HG02678 (cell line): ENCODE data around the gene GLTPD2.

Source experiments
- ATAC-seq: cut with Tn5 transposase; IDR thresholded peaks from one replicate; pipeline ENCODE4 v1.9.1; 2021; ENCODE audit warnings: mild to moderate bottlenecking, moderate library complexity; ENCODE audit not compliant: unreplicated experiment

Gene GLTPD2

DNA sequence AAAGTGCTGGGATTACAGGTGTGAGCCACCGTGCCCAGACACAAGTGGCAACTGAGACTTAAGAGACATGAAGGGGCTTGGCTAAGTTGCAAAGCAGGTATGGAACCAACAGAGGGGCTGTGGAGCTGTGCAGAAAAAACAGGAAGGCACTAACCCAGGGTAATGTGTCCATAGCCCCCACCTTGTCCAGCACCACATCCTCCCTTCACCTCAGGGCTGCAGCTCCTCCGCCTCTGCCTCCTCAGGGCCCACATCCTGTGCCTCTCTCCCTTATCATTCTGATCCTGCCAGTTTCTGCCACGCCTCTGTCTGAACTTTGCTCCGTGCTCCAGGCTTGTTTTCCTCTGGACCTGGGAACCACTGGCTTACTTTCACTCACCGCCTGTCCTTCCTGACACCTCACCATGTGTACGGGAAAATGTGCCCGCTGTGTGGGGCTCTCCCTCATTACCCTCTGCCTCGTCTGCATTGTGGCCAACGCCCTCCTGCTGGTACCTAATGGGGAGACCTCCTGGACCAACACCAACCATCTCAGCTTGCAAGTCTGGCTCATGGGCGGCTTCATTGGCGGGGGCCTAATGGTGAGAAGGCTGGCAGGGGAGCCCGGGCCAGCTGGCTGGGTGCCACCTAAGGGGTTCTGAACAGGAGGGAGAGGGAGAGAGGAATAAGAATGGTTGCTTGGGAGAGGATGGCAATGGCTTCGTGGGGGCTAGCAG, 17.1 kb upstream of the GLTPD2 start, which contains the start of gene TM4SF5:
TM4SF5 (plus strand) TSS at position 368 of the 716 bp plus-strand sequence; CDS start at position 405, 37 bp downstream.
- no peak for ATAC-seq

DNA sequence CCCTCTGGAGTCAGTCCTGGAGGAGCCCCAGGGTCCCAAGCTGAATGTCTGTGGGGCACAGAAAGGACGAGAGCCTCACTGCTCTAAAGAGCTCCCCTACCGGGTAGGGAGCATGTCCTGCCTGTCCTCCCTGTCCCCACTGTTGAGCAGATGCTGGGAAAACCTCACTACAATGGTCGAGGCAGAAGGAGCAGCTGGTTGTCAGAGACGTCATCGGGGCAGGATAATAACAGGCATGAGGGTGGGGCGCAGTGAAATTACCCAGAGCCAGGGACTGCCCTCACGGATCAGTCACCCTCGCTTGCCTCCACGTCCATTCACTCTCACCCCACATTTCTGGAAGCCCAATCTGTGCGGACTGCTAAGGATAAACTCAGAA, 16.5 kb upstream of the GLTPD2 start:
- no peak for ATAC-seq

DNA sequence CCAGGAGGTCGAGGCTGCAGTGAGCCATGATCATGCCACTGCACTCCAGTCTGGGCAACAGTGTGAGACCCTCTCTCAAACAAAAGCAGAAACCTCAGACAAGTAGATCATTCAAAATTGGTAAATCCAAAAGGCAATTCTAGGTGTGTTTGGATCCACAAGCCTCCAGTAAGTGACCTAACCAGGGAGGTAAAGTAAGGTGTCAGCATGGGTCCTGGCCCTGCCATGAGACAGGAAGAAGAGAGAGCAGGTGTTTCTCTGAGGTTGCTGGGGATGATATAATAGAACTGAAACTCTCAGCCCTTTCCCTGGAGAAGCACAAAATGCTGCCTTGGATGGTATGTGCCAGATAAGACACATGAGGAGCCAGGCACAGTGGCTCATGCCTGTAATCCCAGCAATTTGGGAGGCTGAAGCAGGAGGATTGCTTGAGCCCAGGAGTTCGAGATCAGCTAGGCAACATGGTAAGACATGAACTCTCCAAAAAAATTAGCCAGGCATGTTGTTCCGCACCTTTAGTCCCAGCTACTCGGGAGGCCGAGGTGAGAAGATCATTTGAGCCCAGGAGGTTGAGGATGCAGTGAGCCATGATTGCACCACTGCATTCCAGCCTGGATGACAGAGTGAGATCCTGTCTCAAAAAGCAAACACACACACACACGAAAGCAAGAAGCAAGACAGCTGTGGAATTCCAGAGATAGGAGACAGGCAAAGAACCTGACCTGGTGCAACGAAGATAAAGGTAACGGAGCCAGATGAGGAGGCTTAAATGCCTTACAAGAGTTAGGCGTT, 10.6 kb upstream of the GLTPD2 start:
- ATAC-seq = no peak

DNA sequence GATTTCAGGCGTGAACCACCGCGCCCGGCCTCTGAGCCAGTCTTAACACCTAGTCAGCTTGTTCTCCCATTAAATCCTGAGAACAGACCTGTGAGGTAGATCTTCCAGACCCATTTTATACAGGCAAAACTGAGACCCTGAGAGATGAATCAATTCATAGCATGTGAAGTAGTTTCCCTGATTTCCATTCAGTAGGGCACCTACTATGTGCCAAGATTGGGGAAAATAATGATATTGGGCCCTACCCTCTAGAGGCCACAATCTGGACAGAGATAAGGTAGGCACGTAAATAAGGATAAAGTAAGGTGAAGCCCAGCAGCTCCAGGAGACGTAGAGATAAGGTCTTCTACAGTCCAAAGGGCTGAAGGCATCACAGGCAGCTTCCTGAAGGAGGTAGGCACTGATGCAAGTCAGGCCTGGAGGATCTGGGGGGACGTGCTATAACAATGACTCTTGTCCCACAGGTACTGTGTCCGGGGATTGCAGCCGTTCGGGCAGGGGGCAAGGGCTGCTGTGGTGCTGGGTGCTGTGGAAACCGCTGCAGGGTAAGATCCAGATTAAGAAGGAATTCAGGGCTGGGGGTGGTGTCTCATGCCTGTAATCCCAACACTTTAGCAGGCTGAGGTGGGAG, 8.3 kb upstream of the GLTPD2 start:
- no peak for ATAC-seq

DNA sequence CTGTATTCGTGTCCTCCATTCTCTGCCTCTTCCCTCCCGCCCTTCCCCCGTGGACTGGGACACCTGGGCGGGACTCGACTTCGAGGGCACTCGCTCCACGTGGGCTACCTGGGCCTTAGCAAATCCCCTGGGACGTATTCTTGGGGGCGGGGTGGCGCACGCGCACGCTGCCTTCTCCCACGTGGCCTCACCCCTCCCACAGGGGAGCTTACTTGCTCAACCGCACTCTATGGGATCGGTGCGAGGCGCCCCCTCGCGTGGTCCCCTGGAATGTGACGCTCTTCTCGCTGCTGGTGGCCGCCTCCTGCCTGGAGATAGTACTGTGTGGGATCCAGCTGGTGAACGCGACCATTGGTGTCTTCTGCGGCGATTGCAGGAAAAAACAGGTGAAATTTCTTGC, 6.1 kb upstream of the GLTPD2 start:
- ATAC-seq = no peak

DNA sequence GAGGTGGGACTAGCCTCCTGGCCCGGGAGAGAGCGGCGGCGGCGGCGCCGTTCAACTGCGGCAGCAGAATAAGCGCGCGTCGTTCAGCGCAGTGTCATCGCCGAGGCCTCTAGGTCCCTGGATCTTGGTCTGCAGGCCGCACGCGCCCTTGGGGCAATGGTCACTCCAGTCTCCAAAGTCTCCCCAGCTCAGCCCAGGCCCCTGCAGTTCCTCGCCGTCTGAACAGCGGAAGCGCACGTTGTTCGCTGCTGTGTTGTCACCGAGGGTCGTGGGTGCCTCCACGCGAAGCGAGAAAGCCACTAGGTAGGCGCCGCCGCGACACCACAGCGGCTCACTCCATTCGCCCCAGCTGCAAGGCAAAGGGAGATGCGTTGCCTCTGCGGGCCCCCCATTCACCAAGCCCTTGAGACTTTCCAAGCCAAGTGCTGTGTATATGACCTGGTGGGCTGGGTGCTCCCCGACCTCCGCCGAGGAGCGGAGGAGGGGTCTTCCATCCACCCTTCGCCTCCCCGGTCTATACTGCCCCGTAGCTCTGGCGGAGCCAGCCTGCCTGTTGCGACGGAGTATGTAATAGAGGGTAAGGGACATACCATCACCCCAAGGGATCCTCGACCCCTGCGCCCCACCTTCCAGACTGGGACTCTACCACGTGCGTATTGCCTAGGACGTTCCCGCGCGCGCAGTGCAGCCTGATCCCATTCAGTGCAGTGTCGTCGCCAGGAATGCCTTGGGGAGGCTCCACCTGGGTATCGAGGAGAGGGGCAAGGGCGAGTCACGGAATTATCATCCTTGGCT, 3.3 kb upstream of the GLTPD2 start:
- ATAC-seq = no peak

DNA sequence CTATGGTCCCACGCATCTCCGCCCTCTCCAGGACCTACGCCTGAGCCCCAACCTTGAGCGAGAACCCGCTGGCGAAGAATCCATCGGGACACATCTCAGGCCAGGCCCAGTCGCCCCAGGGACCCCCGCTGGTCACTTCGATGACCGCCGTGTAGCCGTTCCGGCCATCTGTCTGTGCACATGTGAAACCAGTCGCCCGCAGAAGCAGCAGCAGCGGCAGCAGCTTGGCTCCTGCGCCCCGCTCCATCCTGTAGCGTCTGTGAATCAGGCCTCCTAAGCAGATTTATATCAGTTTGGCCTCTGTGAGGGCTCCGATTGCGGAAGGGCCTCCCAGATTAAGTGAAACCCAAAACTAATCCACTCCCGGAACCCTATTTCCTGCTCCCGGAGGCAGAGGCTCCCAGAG, 2.7 kb upstream of the GLTPD2 start, which contains the start of gene VMO1:
VMO1 (minus strand) TSS at position 259 of the 406 bp plus-strand sequence; CDS start at position 247, 12 bp downstream.
- ATAC-seq = no peak

DNA sequence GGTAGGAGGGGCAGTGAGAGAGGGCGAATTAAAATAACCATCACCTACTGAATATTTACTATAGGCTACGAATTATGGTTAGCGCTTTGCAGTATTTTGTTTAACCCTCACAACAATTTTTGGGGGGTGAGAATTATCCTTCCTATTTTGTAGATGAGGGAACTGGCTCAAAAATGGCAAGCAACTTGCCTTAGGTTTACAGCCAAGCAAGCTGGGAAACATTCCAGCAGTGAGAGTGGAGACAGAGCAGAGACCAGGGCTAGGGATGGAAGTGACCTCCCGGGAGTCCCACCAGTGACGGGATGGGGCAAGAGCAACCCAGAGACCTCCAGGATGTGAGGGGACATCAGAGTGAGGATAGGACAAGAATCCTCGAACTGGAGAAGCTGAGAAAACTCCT, 2.2 kb upstream of the GLTPD2 start:
- ATAC-seq = no peak

DNA sequence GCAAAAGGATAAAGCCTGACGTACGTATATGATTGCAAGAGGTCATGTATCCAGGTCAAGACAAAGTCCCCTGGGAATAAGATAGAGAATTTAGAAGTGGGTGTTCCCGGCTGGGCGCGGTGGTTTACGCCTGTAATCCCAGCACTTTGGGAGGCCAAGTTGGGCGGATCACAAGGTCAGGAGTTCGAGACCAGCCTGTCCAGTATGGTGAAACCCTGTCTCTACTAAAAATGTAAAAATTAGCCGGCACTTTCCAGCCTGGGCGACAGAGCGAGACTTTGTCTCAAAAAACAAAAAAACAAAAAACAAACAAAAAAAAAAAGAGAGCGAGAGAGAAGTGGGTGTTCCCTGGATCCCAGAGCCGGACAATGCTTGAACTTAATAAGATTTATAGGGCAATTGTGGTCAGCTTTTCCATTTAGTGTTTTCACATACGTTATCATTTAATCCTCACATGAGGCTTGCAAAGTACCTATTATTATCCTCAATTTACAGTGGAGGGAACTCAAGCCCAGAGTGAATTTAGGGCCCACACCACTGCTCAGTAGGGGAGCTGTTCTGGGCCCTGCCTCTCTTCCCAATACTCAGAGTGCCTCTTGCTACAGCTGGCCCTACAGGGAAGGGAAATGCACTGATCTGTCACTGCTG, 481 bp upstream of the GLTPD2 start:
- ATAC-seq = no peak

DNA sequence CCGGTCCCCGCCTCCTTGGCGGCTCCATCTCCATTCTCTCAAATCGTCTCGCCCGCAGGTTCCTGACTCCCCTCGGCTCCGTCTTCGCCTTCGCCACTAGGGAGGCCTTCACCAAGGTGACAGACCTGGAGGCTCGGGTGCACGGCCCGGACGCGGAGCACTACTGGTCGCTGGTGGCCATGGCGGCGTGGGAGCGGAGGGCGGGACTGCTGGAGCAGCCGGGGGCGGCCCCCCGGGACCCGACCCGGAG, 862 bp downstream of the GLTPD2 start:
- no peak for ATAC-seq

DNA sequence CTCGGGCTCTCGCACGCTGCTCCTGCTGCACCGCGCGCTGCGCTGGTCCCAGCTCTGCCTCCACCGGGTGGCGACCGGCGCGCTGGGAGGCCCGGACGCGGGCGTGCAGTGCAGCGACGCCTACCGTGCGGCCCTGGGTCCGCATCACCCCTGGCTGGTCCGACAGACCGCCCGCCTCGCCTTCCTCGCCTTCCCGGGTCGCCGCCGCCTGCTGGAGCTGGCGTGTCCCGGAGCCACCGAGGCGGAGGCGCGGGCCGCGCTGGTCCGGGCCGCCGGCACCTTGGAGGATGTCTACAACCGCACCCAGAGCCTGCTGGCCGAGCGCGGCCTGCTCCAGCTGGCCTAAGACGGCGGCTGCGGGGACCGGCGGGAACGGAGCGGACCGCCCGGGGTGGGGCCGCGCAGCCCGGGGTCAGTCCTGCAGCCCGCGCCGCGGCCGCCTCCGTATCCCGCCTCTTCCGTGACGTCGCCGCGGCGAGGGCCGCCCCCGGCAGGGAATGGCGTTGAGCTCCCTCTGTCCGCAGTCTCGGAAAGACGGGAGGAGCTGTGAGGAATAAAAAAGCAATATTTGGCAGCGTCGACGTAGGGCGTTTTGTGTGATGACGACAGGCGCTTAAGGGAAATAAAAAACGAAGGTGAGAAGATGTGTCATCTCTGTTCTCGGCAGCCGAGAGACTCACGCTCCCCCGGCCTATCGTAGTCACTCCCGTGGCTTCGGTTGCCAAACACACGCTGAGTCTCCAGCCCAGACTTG, 1.4 kb downstream of the GLTPD2 start:
- peak; percentile 92 for ATAC-seq

DNA sequence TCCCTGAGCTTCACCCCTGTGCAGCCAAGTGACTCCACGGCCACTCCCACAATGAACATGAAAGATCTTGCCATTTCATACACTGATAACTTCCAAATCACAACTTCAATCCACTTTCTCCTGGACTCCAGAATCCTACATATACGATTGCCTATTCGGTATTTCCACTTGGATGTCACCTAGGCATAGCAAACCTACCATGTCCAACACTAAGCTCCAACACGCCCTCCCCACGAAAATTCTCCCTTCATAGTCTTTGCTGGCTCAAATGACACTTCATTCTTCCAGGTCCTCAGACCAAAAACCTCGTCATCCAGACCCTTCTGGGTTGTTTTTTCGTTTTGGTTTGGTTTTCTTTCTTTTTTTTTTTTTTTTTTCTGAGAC, 1.9 kb downstream of the GLTPD2 start:
- ATAC-seq = no peak

DNA sequence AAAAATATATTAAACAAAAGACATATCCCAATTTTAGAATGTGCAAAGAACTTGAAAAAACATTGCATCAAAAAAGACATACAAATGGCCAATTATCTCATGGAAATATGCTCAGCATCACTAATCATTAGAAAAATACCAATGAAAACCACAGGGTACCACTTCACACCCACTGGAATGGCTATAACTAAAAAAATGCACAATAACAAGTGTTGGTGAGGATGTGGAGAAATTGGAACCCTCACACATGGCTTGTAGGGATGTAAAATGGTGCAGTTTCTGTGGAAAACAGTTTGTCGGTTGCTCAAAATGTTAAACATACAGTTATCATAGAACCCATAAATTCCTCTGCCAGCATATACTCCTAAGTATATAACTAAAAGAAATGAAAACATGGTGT, 6.4 kb downstream of the GLTPD2 start:
- ATAC-seq = no peak

DNA sequence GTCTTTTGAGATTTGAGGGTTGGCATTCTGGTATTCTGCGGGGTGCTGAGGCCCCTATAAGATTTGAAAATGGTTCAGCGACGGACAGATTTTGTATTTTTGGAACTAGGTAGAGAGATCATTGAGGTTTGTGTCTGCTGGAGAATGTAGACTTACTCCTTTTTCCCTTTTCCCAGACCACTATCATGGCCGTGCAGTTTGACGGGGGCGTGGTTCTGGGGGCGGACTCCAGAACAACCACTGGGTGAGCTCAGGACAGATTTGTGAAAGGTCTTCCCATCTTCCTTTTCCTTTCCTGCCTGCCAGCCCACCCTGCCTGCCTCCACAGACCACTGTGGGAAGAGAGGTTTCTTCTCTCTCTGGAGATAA, 7.8 kb downstream of the GLTPD2 start:
- no peak for ATAC-seq

DNA sequence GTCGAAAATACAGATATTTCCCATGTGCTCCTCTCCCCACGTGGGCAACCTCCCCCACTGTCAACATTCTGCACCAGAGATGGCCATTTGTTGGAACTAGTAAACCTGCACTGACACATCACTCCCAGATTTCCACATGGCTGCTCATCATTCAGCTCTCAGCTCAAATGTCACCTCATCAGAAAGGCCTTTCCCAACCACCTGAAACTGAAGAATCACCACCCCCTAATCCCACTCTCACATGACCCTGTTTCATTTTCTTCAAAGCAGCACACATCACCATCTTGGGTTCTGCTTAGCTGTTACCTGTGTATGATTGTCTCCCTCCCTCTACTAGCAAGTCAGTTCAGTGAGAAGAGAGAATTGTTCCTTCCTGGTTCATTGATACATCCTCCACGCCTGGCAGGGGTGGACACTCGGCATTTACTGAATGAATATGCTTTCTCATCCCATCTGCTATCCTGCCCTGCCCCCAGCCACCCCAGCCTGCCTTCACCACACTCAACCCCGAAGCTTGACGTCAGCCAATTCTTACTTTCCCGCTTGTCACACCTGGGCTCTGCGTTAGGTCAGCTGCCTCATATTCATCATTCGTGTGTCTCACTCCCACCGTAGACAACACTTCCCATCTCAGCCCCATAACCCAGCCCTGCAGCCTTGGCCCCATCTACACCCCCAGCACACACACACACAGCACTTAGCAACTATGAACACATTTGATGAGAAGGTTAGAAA, 11.9 kb downstream of the GLTPD2 start:
- ATAC-seq = no peak

DNA sequence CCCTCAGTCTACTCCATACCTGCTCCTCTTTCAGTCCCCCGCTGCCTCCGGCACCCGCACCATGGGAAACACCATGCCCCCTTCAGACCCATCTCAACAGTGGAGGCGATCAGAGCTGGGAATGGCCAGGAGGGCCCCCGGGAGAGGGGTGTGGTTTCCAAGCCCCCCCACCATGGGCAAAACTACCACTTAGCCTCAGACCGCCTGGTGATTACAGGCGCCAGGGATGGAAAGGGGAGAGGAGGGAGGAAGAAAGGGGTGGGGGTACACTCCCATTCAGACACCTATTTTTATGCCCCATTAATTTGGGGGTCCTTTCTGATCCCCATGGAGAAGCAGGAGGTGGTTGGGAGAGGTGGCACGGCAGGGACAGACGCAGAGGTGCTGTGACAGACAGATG, 13.5 kb downstream of the GLTPD2 start, which contains the start of gene C17orf114:
C17orf114 (minus strand) TSS at position 101 of the 400 bp plus-strand sequence.
- no peak for ATAC-seq

DNA sequence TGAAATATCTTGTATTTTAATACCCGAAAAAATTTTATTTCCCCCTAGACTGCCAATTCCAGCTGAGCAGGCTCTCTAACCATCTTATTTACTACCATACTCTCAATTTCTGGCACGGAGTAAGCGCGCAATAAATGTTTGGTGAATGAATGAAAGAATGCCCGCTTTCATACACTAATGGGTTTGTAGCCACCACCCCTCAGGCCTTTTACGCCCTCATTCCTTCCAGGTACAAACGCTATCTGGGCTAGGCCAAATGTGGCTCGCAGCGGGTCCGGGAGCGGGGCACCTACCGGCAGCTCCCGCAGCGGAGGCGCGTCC, 17.7 kb downstream of the GLTPD2 start:
- no peak for ATAC-seq

DNA sequence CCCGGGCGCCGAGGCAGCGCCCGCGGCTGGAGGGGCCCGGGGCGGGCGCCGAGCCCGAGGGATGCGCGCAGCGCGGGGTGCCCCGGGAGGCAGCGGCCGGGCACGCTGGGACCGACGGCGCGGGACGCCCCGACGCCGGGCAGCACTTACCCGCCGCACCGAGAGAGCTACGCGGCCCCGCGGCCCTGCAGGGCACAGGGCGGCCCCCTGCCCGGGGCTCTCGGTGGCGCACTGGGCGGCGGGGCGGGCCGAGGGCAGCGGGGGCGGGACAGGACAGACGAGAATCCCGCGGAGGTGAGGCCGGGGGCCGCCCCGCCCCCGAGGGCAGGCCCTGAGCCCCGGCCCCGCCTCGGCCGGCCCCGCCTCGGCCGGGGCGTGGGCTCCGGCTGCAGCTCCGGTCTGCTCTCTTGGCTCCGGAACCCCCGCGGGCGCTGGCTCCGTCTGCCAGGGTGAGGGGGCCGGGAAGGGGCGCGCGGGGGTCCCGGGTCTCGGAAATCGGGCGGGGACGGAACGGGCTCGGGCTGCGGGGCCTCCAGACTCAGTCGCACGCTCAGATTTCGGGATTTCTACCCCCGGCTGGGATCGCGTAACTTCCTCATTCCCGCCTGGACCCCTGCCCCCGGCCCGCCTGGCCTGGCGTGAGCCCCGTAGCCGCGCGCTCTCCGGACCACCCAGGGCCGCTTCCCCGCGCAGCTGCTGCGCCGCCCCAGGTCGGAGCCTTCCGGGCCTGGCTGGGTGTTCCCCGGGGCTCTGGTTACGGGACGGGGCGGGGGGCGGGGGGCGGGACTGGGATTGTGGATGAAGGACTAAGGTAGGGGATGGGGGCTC, 18.2 kb downstream of the GLTPD2 start, which contains the start of gene PLD2:
PLD2 (plus strand) TSS at position 376 of the 828 bp plus-strand sequence. CDS start 621 bp downstream, outside the sequence.
- ATAC-seq = peak; percentile 94
